Endothelial cell of umbilical vein (primary cell): ENCODE results near the gene AP4M1. TPM values are rescaled to one million over a fixed set of nuclear protein-coding genes. Genes with fewer than 3 reads are reported as not detected.

Source experiments
- BruUV-seq: library from RNA; stranded (reverse); fragments of 400-500 nt; replicated peaks from 2 replicates; lab custom pipeline; 2021; lab: Mats Ljungman, UMichigan
- CTCF ChIA-PET: fragments of 300-600, 350-600 bp; sonication (Branson Sonifier 250); formaldehyde crosslinking; loops from one replicate; lab custom pipeline; 2021; ENCODE audit warnings: antibody characterized with exemption, inconsistent platforms; lab: Charles Lee
- POLR2A ChIA-PET: fragments of 300-600, 350-600 bp; sonication (Branson Sonifier 250); formaldehyde crosslinking; loops from one replicate; lab custom pipeline; 2021; ENCODE audit warnings: antibody characterized with exemption, inconsistent platforms; lab: Charles Lee
- DNase-seq: peaks from one replicate; pipeline ENCODE4 v3.0.0-alpha.2; 2011; ENCODE audit warnings: low read depth, low spot score
- FAIRE-seq: peaks from 2 replicates; lab custom pipeline; 2011; peaks lifted over from hg19 to GRCh38; lab: Jason Lieb, UNC
- H2AFZ ChIP-seq: 2 replicates; pipeline ENCODE4 v1.6.0; 2012; ENCODE audit warnings: low read depth, low read length, control low read depth, inconsistent platforms
- H3K27ac ChIP-seq: 2 replicates; pipeline ENCODE4 v1.5.1; 2011; ENCODE audit warnings: low read depth, mild to moderate bottlenecking, control low read depth, low read length, moderate library complexity; ENCODE audit not compliant: insufficient read depth
- H3K27me3 ChIP-seq, 2 experiments: 2 replicates each; pipeline versions ENCODE4 v1.6.0 to v1.6.1; 2011; ENCODE audit warnings: low read length in 2 of 2, mixed read lengths in 1 of 2; ENCODE audit not compliant: control insufficient read depth in 2 of 2, insufficient read depth in 2 of 2
- H3K36me3 ChIP-seq, 2 experiments: 2 replicates in 1 of 2; 3 replicates in 1 of 2; pipeline ENCODE4 v1.5.1; 2011; ENCODE audit warnings: low read length in 2 of 2, mild to moderate bottlenecking in 1 of 2, moderate library complexity in 1 of 2; ENCODE audit not compliant: control insufficient read depth in 2 of 2, insufficient read depth in 2 of 2; ENCODE audit errors: extremely low read depth in 1 of 2
- H3K4me1 ChIP-seq: 3 replicates; pipeline ENCODE4 v1.5.1; 2011; ENCODE audit warnings: mild to moderate bottlenecking, low read length; ENCODE audit not compliant: control insufficient read depth, insufficient read depth; ENCODE audit errors: extremely low read depth
- H3K4me2 ChIP-seq: 2 replicates; pipeline ENCODE4 v1.6.1; 2011; ENCODE audit warnings: low read length, control low read depth, mixed read lengths; ENCODE audit not compliant: insufficient read depth
- H3K4me3 ChIP-seq, 3 experiments: fragments of 200-600 bp in 1 of 3; sonication (generic), shearing (Covaris generic) in 1 of 3; replicated peaks in 1 of 3; 2 replicates each; pipeline ENCODE4 v1.5.1; 2011 to 2016; ENCODE audit warnings: control low read depth in 3 of 3, low read length in 3 of 3, mild to moderate bottlenecking in 2 of 3, inconsistent platforms in 1 of 3, low read depth in 1 of 3, moderate library complexity in 1 of 3; ENCODE audit not compliant: insufficient read depth in 1 of 3
- H3K79me2 ChIP-seq: 2 replicates; pipeline ENCODE4 v1.6.0; 2012; ENCODE audit warnings: low read length, inconsistent platforms; ENCODE audit not compliant: control insufficient read depth, insufficient read depth
- H3K9ac ChIP-seq: replicated peaks from 2 replicates; pipeline ENCODE3; 2011; ENCODE audit warnings: low read length, control low read depth; ENCODE audit not compliant: insufficient read depth; ENCODE audit errors: extremely low read depth
- H3K9me1 ChIP-seq: replicated peaks from 3 replicates; pipeline ENCODE4 v1.6.0; 2011; ENCODE audit warnings: mild to moderate bottlenecking, low read length; ENCODE audit not compliant: control insufficient read depth, insufficient read depth; ENCODE audit errors: extremely low read depth
- H3K9me3 ChIP-seq: replicated peaks from 2 replicates; pipeline ENCODE4 v1.5.1; 2012; ENCODE audit warnings: low read length, inconsistent platforms; ENCODE audit not compliant: control insufficient read depth, insufficient read depth
- H4K20me1 ChIP-seq: replicated peaks from 2 replicates; pipeline ENCODE3; 2011; ENCODE audit warnings: mild to moderate bottlenecking, low read length; ENCODE audit not compliant: control insufficient read depth, insufficient read depth; ENCODE audit errors: extremely low read depth
- CTCF ChIP-seq, 2 donors: IDR thresholded peaks; 1 replicate in 1 of 2; 2 replicates in 1 of 2; pipeline ENCODE4 v1.5.1; 2011; ENCODE audit warnings: low read length in 2 of 2, mild to moderate bottlenecking in 2 of 2, moderate library complexity in 2 of 2, control low read depth in 1 of 2, inconsistent platforms in 1 of 2, low read depth in 1 of 2; ENCODE audit not compliant: insufficient read depth in 1 of 2; ENCODE audit errors: extremely low read depth in 1 of 2
- EZH2 ChIP-seq: IDR thresholded peaks from 2 replicates; pipeline ENCODE4 v1.6.1; 2012; ENCODE audit warnings: borderline replicate concordance, low read depth, mild to moderate bottlenecking, moderate library complexity, low read length, inconsistent platforms; ENCODE audit not compliant: severe bottlenecking
- FOS ChIP-seq: IDR thresholded peaks from 2 replicates; pipeline ENCODE4 v1.6.1; 2011; ENCODE audit warnings: mild to moderate bottlenecking, low read length, moderate library complexity, borderline replicate concordance; ENCODE audit not compliant: insufficient read depth
- GATA2 ChIP-seq: IDR thresholded peaks from 2 replicates; pipeline ENCODE4 v1.7.0; 2011; ENCODE audit warnings: low read depth, mild to moderate bottlenecking, moderate library complexity, mixed read lengths, low read length; ENCODE audit not compliant: insufficient read length, insufficient read depth
- JUN ChIP-seq: IDR thresholded peaks from 2 replicates; pipeline ENCODE4 v1.6.1; 2011; ENCODE audit warnings: borderline replicate concordance, low read depth; ENCODE audit not compliant: insufficient read length, insufficient read depth
- MAX ChIP-seq: IDR thresholded peaks from 2 replicates; pipeline ENCODE4 v1.6.1; 2011; ENCODE audit not compliant: insufficient read depth, insufficient read length
- MYC ChIP-seq: IDR thresholded peaks from one replicate; pipeline ENCODE4 v1.6.1; 2011; ENCODE audit warnings: mild to moderate bottlenecking, low read depth, low read length
- POLR2A ChIP-seq: IDR thresholded peaks from 2 replicates; pipeline ENCODE4 v1.6.1; 2012; ENCODE audit warnings: low read depth, mild to moderate bottlenecking, control low read depth, low read length
- POLR2AphosphoS5 ChIP-seq: IDR thresholded peaks from 2 replicates; pipeline ENCODE4 v1.6.1; 2012; ENCODE audit warnings: low read depth, mild to moderate bottlenecking, control low read depth, low read length, moderate library complexity; ENCODE audit not compliant: insufficient read depth
- dilution Hi-C: fragments of 300-500 bp; cut with MboI; formaldehyde crosslinking; loops from one replicate; pipeline ENCODE4 v1.15.0; 2019; ENCODE audit warnings: low sequenced_read_pairs; ENCODE audit not compliant: extremely low pct_ligation_motif_present
- intact Hi-C: fragments of 100-400 bp; cut with micrococcal nuclease; formaldehyde crosslinking; loops from one replicate; pipeline ENCODE4 v1.10.0; 2022
- polyA plus RNA-seq, 4 experiments: library from polyadenylated mRNA; depleted of rRNA in 3 of 4; stranded (reverse) in 3 of 4; unstranded in 1 of 4; fragments of >200 nt; gene quantifications; 2 replicates each; pipeline versions ENCODE4 v1.2.1 to v1.2.3, GENCODE V29; 2011 to 2012; ENCODE audit warnings: missing spikeins in 1 of 4
- total RNA-seq: library from RNA; stranded (reverse); gene quantifications from 2 replicates; pipeline ENCODE4 v1.2.3, GENCODE V29; 2021

The AP4M1 gene
- total and polyA plus RNA-seq, 2 donors (not counting 3 experiments of a cell fraction or from before 2014, with no cell fraction given), result 20.5 to 27.4 TPM

- dilution Hi-C loops (no loop called here), intact Hi-C loops (no loop called here)
- Histone ChIP-seq H3K9ac (no peak overlapping the region), H3K36me3 (peaks cover 14 to 22% of the 10 kb centered on the region in 2 experiments), H3K27me3 (no peaks in the 10 kb centered on the region), H4K20me1 (no peaks in the 10 kb centered on the region), H3K79me2 (no peaks in the 10 kb centered on the region), H3K27ac (no peak overlapping the region), H3K9me1 (no peaks in the 10 kb centered on the region), H3K4me2 (no peak overlapping the region), H2AFZ (no peak overlapping the region), H3K4me3 (no peak overlapping the region), H3K9me3 (peaks cover 6% of the 10 kb centered on the region), H3K4me1 (no peaks in the 10 kb centered on the region)
- TF ChIP-seq JUN (no peak), CTCF (IDR thresholded peaks at IDR 0.05; ENCODE audit: extremely low read depth in 1 of 2, insufficient read depth in 1 of 2, low read depth in 1 of 2, low read length in 2 of 2) (no peak), MYC (no peak), POLR2A (no peak), MAX (no peak), EZH2 (no peak), GATA2 (no peak), FOS (no peak), POLR2AphosphoS5 (no peak)
- ChIA-PET CTCF (no interaction called here), POLR2A (interaction anchor here (0.5 kb wide), 1 partner anchor 72 kb away, joined by 5 read pairs; no protein-coding TSS in a partner anchor)
- FAIRE-seq (no peak), DNase-seq (peak; percentile 38)
- BruUV-seq, result no TSS peak
Observed at GRCh38 chr7:100065452-100066186, 35.8 kb upstream of the AP4M1 start.
